SK-N-MC (cell line): ENCODE data around the gene KCNAB1.

ENCODE experiments used
- EZH2 ChIP-seq: fragments of 200-600 bp; sonication (generic); IDR thresholded peaks from one replicate; pipeline ENCODE4 v1.6.1; 2017; ENCODE audit warnings: antibody characterized with exemption
- FOXP2 ChIP-seq: optimal IDR thresholded peaks from 2 replicates; pipeline ENCODE3; 2011; ENCODE audit warnings: mild to moderate bottlenecking, moderate library complexity; ENCODE audit not compliant: insufficient read depth; ENCODE audit errors: extremely low read length, control extremely low read depth
- POLR2AphosphoS5 ChIP-seq: IDR thresholded peaks from 2 replicates; pipeline ENCODE4 v1.6.1; 2012; ENCODE audit warnings: mild to moderate bottlenecking, low read depth, low read length, borderline replicate concordance

GRCh38 chr3:156149876-156150275 is 29.5 kb downstream of the KCNAB1 start:
- TF ChIP-seq POLR2AphosphoS5 (no peak), EZH2 (no peak), FOXP2 (no peak)
